Natural killer cell (primary cell): Measurements from ENCODE around the gene FOS. TPM values are rescaled to one million over a fixed set of nuclear protein-coding genes. Genes with fewer than 3 reads are reported as not detected.

Experiments
- ATAC-seq, 3 donors: fragments of 150-1000 bp in 2 of 3; fragments of 200-7000 bp in 1 of 3; cut with Tn5 transposase; 1 replicate in 1 of 3; 2 replicates in 2 of 3; pipeline ENCODE4 v1.10.0; 2021; ENCODE audit warnings: mild to moderate bottlenecking in 2 of 3, moderate library complexity in 2 of 3
- DNase-seq, 2 donors: peaks; one replicate each; pipeline versions ENCODE4 v3.0.0 to v3.0.0-alpha.2; 2013 to 2021; ENCODE audit warnings: mixed read lengths in 1 of 2
- H3K27ac ChIP-seq: one replicate; pipeline ENCODE4 v1.5.1; 2013; ENCODE audit warnings: mild to moderate bottlenecking, low read length
- H3K27me3 ChIP-seq: one replicate; pipeline ENCODE4 v1.6.1; 2013; ENCODE audit warnings: low read length; ENCODE audit not compliant: control insufficient read depth, insufficient read depth
- H3K36me3 ChIP-seq: one replicate; pipeline ENCODE4 v1.6.1; 2013; ENCODE audit warnings: low read length; ENCODE audit not compliant: control insufficient read depth, insufficient read depth
- H3K4me1 ChIP-seq: one replicate; pipeline ENCODE4 v1.6.1; 2013; ENCODE audit warnings: low read length; ENCODE audit not compliant: control insufficient read depth, insufficient read depth
- H3K4me3 ChIP-seq: one replicate; pipeline ENCODE4 v1.5.1; 2013; ENCODE audit warnings: low read length
- H3K9me3 ChIP-seq: one replicate; pipeline ENCODE4 v1.6.1; 2013; ENCODE audit warnings: low read length; ENCODE audit not compliant: control insufficient read depth, insufficient read depth
- H3K27ac Mint-ChIP-seq, 2 donors: one replicate each; pipeline ENCODE4 v1.8.0; 2022; ENCODE audit warnings: mild to moderate bottlenecking in 2 of 2, mixed read lengths in 2 of 2, moderate library complexity in 1 of 2
- H3K27me3 Mint-ChIP-seq, 2 donors: one replicate each; pipeline ENCODE4 v1.8.0; 2022; ENCODE audit warnings: low read depth in 2 of 2, mixed read lengths in 2 of 2
- H3K36me3 Mint-ChIP-seq: one replicate; pipeline ENCODE4 v1.8.0; 2022; ENCODE audit warnings: mixed read lengths
- H3K4me1 Mint-ChIP-seq, 2 donors: one replicate each; pipeline ENCODE4 v1.8.0; 2022; ENCODE audit warnings: mixed read lengths in 2 of 2
- H3K4me3 Mint-ChIP-seq: one replicate; pipeline ENCODE4 v1.8.0; 2022; ENCODE audit warnings: mild to moderate bottlenecking, moderate library complexity, mixed read lengths
- H3K9me3 Mint-ChIP-seq, 2 donors: one replicate each; pipeline ENCODE4 v1.8.0; 2022; ENCODE audit warnings: mixed read lengths in 2 of 2
- CTCF ChIP-seq: fragments of 200-600 bp; IDR thresholded peaks from one replicate; pipeline ENCODE4 v1.8.0; 2022; ENCODE audit warnings: antibody characterized with exemption
- WGBS: methylation state at CpG from one replicate; pipeline ENCODE4 v1.1.7; 2013; ENCODE audit warnings: missing lambda C conversion rate; ENCODE audit not compliant: insufficient coverage; 5-methylcytosine and 5-hydroxymethylcytosine counted together
- intact Hi-C: fragments of 100-400 bp; cut with micrococcal nuclease; formaldehyde crosslinking; loops from one replicate; pipeline ENCODE4 v1.14.2; 2022
- total RNA-seq, 4 donors: library from RNA; stranded (reverse); fragments of 120-200 nt in 1 of 4; gene quantifications; one replicate each; pipeline versions ENCODE4 v1.2.3 to v1.2.4, GENCODE V29; 2013 to 2022

The FOS gene
- total RNA-seq, 3 donors from 2014 or later (not counting 1 experiment from before 2014, with no cell fraction given): 2,527 to 3,257 (median 3,104) TPM

DNA sequence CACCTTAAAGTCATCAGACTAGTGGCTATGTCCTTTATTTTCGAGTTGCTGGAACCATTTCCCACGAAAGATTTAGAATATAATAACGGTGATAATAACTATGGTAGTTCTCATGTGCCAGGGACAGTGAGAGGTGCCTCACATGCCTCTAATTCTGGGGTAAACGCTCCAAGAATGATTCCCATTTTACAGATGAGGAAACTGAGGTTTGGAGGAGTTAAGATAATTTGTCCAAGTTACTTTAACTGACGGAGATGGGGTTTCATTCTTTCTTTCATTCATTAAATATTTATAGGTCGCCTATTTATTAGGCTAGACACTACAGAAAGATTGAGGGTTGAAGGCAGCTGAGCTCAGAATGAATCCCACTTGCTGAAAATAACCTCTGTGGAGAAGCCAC lies 30.7 kb upstream of the FOS start:
- Mint-ChIP-seq H3K36me3 (no peaks in the 10 kb centered on the region), H3K27me3 (no peaks in the 10 kb centered on the region), H3K4me3 (peak overlapping the region; percentile 84), H3K9me3 (no peaks in the 10 kb centered on the region), H3K4me1 (peaks cover 58% of the 10 kb centered on the region in 2 donors), H3K27ac (peak overlapping the region; percentile 90 to 93)
- DNase-seq (no peak), ATAC-seq (no peak)
- H3K4me1 ChIP-seq: peaks cover 61% of the 10 kb centered on the region
- H3K9me3 ChIP-seq: no peaks in the 10 kb centered on the region
- H3K27ac ChIP-seq: peak overlapping the region; percentile 79
- TF ChIP-seq CTCF: no peak
- 55% methylated on average over 5 of the region's 6 CpGs for WGBS
- H3K36me3 ChIP-seq: no peaks in the 10 kb centered on the region
- H3K4me3 ChIP-seq: peak overlapping the region; percentile 28
- intact Hi-C loops: loop anchor here (1.0 to 10.0 kb wide), 4 partner anchors 16 to 633 kb away; partner anchors contain the start of genes LTBP2 and TMED10
- H3K27me3 ChIP-seq: no peaks in the 10 kb centered on the region

- H3K36me3 ChIP-seq: no peaks in the 10 kb centered on the region
- H3K27ac ChIP-seq: peak overlapping the region; percentile 88
- ATAC-seq (peak; percentile 68 to 84 (median 80)), DNase-seq (peak; percentile 76 to 95)
- H3K9me3 ChIP-seq: no peaks in the 10 kb centered on the region
- H3K4me3 ChIP-seq: no peak overlapping the region
- Mint-ChIP-seq H3K27ac (peak overlapping the region; percentile 90 to 93), H3K4me1 (peaks cover 58% of the 10 kb centered on the region in 2 donors), H3K36me3 (no peaks in the 10 kb centered on the region), H3K4me3 (peak overlapping the region; percentile 84), H3K27me3 (no peaks in the 10 kb centered on the region), H3K9me3 (no peaks in the 10 kb centered on the region)
- peaks cover 61% of the 10 kb centered on the region for H3K4me1 ChIP-seq
- no peak for TF ChIP-seq CTCF
- intact Hi-C loops: loop anchor here (1.0 to 10.0 kb wide), 5 partner anchors 10 to 635 kb away; partner anchors contain the start of gene LTBP2
- 14% methylated on average over 9 of the region's 10 CpGs for WGBS
- H3K27me3 ChIP-seq: no peaks in the 10 kb centered on the region
Observed at GRCh38 chr14:75249251-75249957, 29.2 kb upstream of the FOS start.

DNA sequence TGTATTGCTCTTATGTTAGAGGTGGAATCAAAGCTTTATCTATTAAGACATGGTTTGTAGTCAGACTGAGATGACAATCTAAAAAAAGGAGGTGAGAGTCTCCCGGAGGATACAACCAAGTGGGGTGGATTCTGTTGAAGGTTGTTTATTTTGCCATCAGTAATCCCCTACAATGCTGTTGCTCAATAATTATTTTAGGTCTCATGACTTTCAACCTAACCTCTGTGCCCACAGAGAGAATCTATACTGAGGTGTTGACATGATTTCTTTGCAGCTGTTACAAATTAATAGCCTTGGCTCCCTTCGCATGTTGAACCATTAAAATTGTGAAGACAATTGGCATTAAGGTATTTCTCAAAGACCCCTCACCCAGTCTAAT lies 28.7 kb upstream of the FOS start:
- no peaks in the 10 kb centered on the region for H3K9me3 ChIP-seq
- intact Hi-C loops: loop anchor here (1.0 to 10.0 kb wide), 5 partner anchors 9 to 635 kb away; partner anchors contain the start of gene LTBP2
- H3K27me3 ChIP-seq: no peaks in the 10 kb centered on the region
- Mint-ChIP-seq H3K9me3 (no peaks in the 10 kb centered on the region), H3K27ac (peak overlapping the region; percentile 90 to 93), H3K27me3 (no peaks in the 10 kb centered on the region), H3K4me1 (peaks cover 58% of the 10 kb centered on the region in 2 donors), H3K36me3 (no peaks in the 10 kb centered on the region), H3K4me3 (peak overlapping the region; percentile 84)
- peaks cover 61% of the 10 kb centered on the region for H3K4me1 ChIP-seq
- H3K36me3 ChIP-seq: no peaks in the 10 kb centered on the region
- ATAC-seq (peak; percentile 46 to 66 (median 53)), DNase-seq (no peak)
- H3K4me3 ChIP-seq: no peak overlapping the region
- TF ChIP-seq CTCF: no peak
- WGBS: 57% methylated on average over 1 of the region's 2 CpGs
- peak overlapping the region; percentile 88 for H3K27ac ChIP-seq
